ENCODE measurements around the gene DHRS12.

The DHRS12 gene

DNA sequence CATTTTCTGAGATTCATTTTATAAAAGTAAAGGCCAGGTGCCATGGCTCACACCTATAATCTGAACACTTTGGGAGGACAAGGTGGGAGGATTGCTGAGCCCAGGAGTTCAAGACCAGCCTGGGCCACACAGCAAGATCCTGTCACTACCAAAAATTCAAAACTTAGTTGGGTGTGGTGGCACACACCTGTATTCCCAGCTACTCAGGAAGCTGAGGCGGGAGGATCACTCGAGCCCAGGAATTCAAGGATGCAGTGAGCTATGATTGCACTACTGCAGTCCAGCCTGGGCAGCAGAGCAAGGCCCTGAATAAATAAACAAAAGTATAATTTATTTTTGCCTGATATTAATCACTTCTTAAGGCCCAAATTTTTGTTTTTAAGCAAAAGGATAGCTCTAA, 40.5 kb downstream of the DHRS12 start:
- Histone ChIP-seq H3K4me3 (ENCODE audit: low read depth, low read length) (no peak overlapping the region), H3K4me1 (ENCODE audit: control insufficient read depth, insufficient read depth, low read length) (peaks cover 5% of the 10 kb centered on the region), H3K27me3 (ENCODE audit: control insufficient read depth, insufficient read depth, low read length) (no peaks in the 10 kb centered on the region), H3K9ac (ENCODE audit: low read depth, low read length) (no peak overlapping the region), H3K9me3 (ENCODE audit: control insufficient read depth, insufficient read depth, low read length) (no peaks in the 10 kb centered on the region), H3K36me3 (ENCODE audit: control insufficient read depth, insufficient read depth, low read length) (peaks cover 6% of the 10 kb centered on the region)

- Histone ChIP-seq H3K4me3 (ENCODE audit: low read depth, low read length) (no peak overlapping the region), H3K36me3 (ENCODE audit: control insufficient read depth, insufficient read depth, low read length) (peaks cover 12% of the 10 kb centered on the region), H3K4me1 (ENCODE audit: control insufficient read depth, insufficient read depth, low read length) (no peaks in the 10 kb centered on the region), H3K27me3 (ENCODE audit: control insufficient read depth, insufficient read depth, low read length) (no peaks in the 10 kb centered on the region), H3K9me3 (ENCODE audit: control insufficient read depth, insufficient read depth, low read length) (no peaks in the 10 kb centered on the region), H3K9ac (ENCODE audit: low read depth, low read length) (no peak overlapping the region)
Observed at GRCh38 chr13:51761643-51762350, 42.2 kb downstream of the DHRS12 start.

- peaks cover 19% of the 10 kb centered on the region for H3K36me3 ChIP-seq (ENCODE audit: control insufficient read depth, insufficient read depth, low read length)
- H3K4me1 ChIP-seq (ENCODE audit: control insufficient read depth, insufficient read depth, low read length) = no peaks in the 10 kb centered on the region
- no peak overlapping the region for H3K4me3 ChIP-seq (ENCODE audit: low read depth, low read length)
- H3K27me3 ChIP-seq (ENCODE audit: control insufficient read depth, insufficient read depth, low read length) = no peaks in the 10 kb centered on the region
- no peak overlapping the region for H3K9ac ChIP-seq (ENCODE audit: low read depth, low read length)
- H3K9me3 ChIP-seq (ENCODE audit: control insufficient read depth, insufficient read depth, low read length) = no peaks in the 10 kb centered on the region
Observed at GRCh38 chr13:51760592-51760991, 43.4 kb downstream of the DHRS12 start.

GRCh38 chr13:51759240-51759639, 44.7 kb downstream of the DHRS12 start:
- peaks cover 23% of the 10 kb centered on the region for H3K36me3 ChIP-seq (ENCODE audit: control insufficient read depth, insufficient read depth, low read length)
- H3K27me3 ChIP-seq (ENCODE audit: control insufficient read depth, insufficient read depth, low read length) = no peaks in the 10 kb centered on the region
- no peaks in the 10 kb centered on the region for H3K4me1 ChIP-seq (ENCODE audit: control insufficient read depth, insufficient read depth, low read length)
- H3K9me3 ChIP-seq (ENCODE audit: control insufficient read depth, insufficient read depth, low read length) = no peaks in the 10 kb centered on the region
- no peak overlapping the region for H3K9ac ChIP-seq (ENCODE audit: low read depth, low read length)
- H3K4me3 ChIP-seq (ENCODE audit: low read depth, low read length) = no peak overlapping the region

- H3K36me3 ChIP-seq (ENCODE audit: control insufficient read depth, insufficient read depth, low read length) = peaks cover 23% of the 10 kb centered on the region
- H3K9me3 ChIP-seq (ENCODE audit: control insufficient read depth, insufficient read depth, low read length) = no peaks in the 10 kb centered on the region
- no peaks in the 10 kb centered on the region for H3K27me3 ChIP-seq (ENCODE audit: control insufficient read depth, insufficient read depth, low read length)
- no peaks in the 10 kb centered on the region for H3K4me1 ChIP-seq (ENCODE audit: control insufficient read depth, insufficient read depth, low read length)
- H3K9ac ChIP-seq (ENCODE audit: low read depth, low read length) = no peak overlapping the region
- H3K4me3 ChIP-seq (ENCODE audit: low read depth, low read length) = no peak overlapping the region
Observed at GRCh38 chr13:51758691-51759090, 45.3 kb downstream of the DHRS12 start.

DNA sequence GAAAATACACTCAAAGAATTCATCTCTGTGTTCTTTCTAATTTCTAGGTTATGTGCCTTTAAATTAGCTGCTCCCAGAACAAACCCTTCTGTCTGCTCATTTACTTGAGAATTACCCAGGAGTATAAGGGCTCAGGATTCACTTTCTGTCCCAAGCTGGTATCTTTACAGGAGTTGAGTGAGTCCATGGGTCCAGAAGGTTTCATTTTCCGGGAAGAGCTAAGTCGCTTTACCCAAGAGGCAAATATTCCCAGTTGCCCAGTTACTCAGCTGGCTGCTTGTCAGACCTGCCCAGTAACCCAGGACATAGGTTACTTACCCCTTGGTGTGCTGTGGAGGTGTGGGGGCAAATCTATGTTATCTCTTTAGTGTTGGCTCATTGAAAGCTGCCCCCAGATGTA, 47.3 kb downstream of the DHRS12 start:
- H3K36me3 ChIP-seq (ENCODE audit: control insufficient read depth, insufficient read depth, low read length) = peaks cover 27% of the 10 kb centered on the region
- no peaks in the 10 kb centered on the region for H3K4me1 ChIP-seq (ENCODE audit: control insufficient read depth, insufficient read depth, low read length)
- no peak overlapping the region for H3K9ac ChIP-seq (ENCODE audit: low read depth, low read length)
- H3K27me3 ChIP-seq (ENCODE audit: control insufficient read depth, insufficient read depth, low read length) = no peaks in the 10 kb centered on the region
- H3K9me3 ChIP-seq (ENCODE audit: control insufficient read depth, insufficient read depth, low read length) = no peaks in the 10 kb centered on the region
- no peak overlapping the region for H3K4me3 ChIP-seq (ENCODE audit: low read depth, low read length)

DNA sequence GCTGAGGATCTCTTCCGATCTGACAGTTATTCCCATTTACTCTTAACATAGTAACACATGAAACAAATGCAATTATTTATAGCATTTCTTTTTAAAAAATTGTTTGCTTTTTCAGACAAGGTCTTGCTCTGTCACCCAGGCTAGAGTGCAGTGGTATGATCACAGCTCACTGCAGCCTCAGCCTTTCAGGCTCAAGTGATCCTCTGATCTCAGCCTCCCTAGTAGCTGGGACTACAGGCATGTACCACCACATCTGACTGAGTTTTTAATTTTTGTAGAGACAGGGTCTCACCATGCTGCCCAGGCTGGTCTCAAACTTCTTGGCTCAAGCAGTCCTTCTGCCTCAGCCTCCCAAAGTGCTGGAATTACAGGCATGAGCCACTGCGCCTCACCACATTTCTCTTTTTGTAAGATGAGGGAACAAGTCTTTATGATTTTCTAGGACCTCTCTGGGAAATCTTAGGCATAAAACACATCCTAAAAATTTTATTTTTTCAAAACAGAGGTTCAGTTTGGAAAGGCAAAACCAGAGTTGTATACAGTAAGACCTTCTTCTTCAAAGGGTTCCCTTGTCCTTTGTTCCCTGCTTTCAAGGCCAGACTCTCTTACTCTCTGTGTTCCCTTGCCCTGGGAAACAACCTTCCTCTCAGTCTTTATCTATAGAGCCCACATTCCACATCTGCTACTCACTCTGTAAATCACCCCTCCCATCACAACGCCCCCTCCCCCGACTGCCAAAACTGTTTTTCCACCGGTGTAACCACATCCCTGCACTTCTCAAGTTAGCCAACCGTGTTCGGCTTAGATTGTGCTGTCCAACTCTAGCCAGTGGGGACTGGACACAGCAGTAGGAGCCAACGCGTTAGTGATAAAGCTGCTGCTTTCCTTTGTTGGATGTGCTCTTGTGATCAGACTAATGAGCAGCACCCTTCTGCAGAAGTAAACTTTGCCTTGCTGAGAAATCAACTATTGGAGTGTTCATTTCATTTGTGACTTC, 56.2 kb downstream of the DHRS12 start:
- Histone ChIP-seq H3K9ac (ENCODE audit: low read depth, low read length) (no peak overlapping the region), H3K27me3 (ENCODE audit: control insufficient read depth, insufficient read depth, low read length) (no peaks in the 10 kb centered on the region), H3K9me3 (ENCODE audit: control insufficient read depth, insufficient read depth, low read length) (peaks cover 14% of the 10 kb centered on the region), H3K4me3 (ENCODE audit: low read depth, low read length) (no peak overlapping the region), H3K36me3 (ENCODE audit: control insufficient read depth, insufficient read depth, low read length) (peaks cover under 1% of the 10 kb centered on the region), H3K4me1 (ENCODE audit: control insufficient read depth, insufficient read depth, low read length) (no peaks in the 10 kb centered on the region)

- Histone ChIP-seq H3K9me3 (ENCODE audit: control insufficient read depth, insufficient read depth, low read length) (peaks cover 14% of the 10 kb centered on the region), H3K4me1 (ENCODE audit: control insufficient read depth, insufficient read depth, low read length) (no peaks in the 10 kb centered on the region), H3K27me3 (ENCODE audit: control insufficient read depth, insufficient read depth, low read length) (no peaks in the 10 kb centered on the region), H3K36me3 (ENCODE audit: control insufficient read depth, insufficient read depth, low read length) (no peaks in the 10 kb centered on the region), H3K4me3 (ENCODE audit: low read depth, low read length) (no peak overlapping the region), H3K9ac (ENCODE audit: low read depth, low read length) (no peak overlapping the region)
Observed at GRCh38 chr13:51746802-51747201, 57.2 kb downstream of the DHRS12 start.

- no peaks in the 10 kb centered on the region for H3K27me3 ChIP-seq (ENCODE audit: control insufficient read depth, insufficient read depth, low read length)
- H3K4me3 ChIP-seq (ENCODE audit: low read depth, low read length) = no peak overlapping the region
- no peaks in the 10 kb centered on the region for H3K4me1 ChIP-seq (ENCODE audit: control insufficient read depth, insufficient read depth, low read length)
- H3K9me3 ChIP-seq (ENCODE audit: control insufficient read depth, insufficient read depth, low read length) = peaks cover 14% of the 10 kb centered on the region
- no peaks in the 10 kb centered on the region for H3K36me3 ChIP-seq (ENCODE audit: control insufficient read depth, insufficient read depth, low read length)
- no peak overlapping the region for H3K9ac ChIP-seq (ENCODE audit: low read depth, low read length)
Observed at GRCh38 chr13:51745243-51745642, 58.7 kb downstream of the DHRS12 start.

DNA sequence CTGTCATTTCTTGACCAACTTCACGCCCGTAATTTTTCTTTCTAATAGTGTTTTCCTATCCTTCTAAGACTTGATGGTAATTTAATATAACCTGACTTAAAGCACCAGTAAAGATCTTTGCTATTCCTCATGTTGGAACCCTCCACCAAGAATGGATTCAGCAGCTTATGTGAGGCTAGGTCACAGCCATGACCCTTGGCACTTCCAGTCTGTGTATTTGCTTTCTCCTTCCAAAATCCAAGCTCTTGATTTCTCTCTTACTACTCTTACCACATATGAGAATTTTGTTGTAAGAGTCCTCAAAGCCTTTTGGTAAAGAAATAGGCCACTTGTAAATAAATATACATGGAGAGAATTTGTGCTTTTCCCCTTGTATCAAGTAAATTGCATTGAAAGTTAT, 61.4 kb downstream of the DHRS12 start:
- Histone ChIP-seq H3K36me3 (ENCODE audit: control insufficient read depth, insufficient read depth, low read length) (no peaks in the 10 kb centered on the region), H3K4me3 (ENCODE audit: low read depth, low read length) (no peak overlapping the region), H3K27me3 (ENCODE audit: control insufficient read depth, insufficient read depth, low read length) (no peaks in the 10 kb centered on the region), H3K9ac (ENCODE audit: low read depth, low read length) (no peak overlapping the region), H3K4me1 (ENCODE audit: control insufficient read depth, insufficient read depth, low read length) (no peaks in the 10 kb centered on the region), H3K9me3 (ENCODE audit: control insufficient read depth, insufficient read depth, low read length) (peaks cover 7% of the 10 kb centered on the region)

DNA sequence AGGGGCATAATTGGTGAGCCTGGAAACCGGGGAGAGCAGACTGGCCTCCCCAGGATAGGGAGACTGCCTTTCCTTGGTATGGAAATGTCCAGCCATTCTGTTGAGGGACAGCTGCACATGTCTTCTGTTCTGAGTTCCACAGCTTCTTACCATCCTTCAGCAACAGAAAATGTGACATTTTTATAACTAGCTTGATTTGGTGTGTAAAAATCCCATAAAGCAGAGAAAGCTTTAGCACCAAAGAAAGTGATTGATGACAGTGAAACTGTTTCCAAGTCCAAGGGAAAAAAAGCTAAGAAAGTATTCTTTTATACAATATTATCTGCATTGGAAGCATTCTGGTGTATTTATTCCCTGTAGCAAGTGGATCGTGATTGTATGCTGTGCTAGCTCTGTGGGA, 61.9 kb downstream of the DHRS12 start:
- Histone ChIP-seq H3K27me3 (ENCODE audit: control insufficient read depth, insufficient read depth, low read length) (no peaks in the 10 kb centered on the region), H3K9me3 (ENCODE audit: control insufficient read depth, insufficient read depth, low read length) (peaks cover under 1% of the 10 kb centered on the region), H3K4me3 (ENCODE audit: low read depth, low read length) (no peak overlapping the region), H3K36me3 (ENCODE audit: control insufficient read depth, insufficient read depth, low read length) (no peaks in the 10 kb centered on the region), H3K9ac (ENCODE audit: low read depth, low read length) (no peak overlapping the region), H3K4me1 (ENCODE audit: control insufficient read depth, insufficient read depth, low read length) (no peaks in the 10 kb centered on the region)

DNA sequence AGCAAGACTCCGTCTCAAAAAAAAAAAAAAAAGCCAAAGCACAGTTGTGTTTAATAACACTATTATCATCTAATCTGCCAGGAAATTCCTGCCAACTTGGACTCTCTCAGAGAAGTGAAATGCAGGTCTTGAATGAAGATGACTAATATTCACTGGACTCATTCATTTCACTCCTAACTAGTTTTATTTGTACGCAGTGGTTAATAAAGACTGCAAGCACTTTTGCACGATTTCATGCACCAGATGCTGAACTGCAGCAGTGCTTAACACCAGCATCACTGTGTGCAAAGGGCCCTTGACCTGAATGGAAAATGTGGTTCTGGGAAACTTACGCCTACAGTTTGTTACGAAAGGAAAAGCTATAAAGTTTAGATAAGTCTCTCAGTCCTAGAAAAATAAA, 63.3 kb downstream of the DHRS12 start:
- Histone ChIP-seq H3K4me3 (ENCODE audit: low read depth, low read length) (no peak overlapping the region), H3K36me3 (ENCODE audit: control insufficient read depth, insufficient read depth, low read length) (no peaks in the 10 kb centered on the region), H3K9me3 (ENCODE audit: control insufficient read depth, insufficient read depth, low read length) (no peaks in the 10 kb centered on the region), H3K27me3 (ENCODE audit: control insufficient read depth, insufficient read depth, low read length) (no peaks in the 10 kb centered on the region), H3K4me1 (ENCODE audit: control insufficient read depth, insufficient read depth, low read length) (no peaks in the 10 kb centered on the region), H3K9ac (ENCODE audit: low read depth, low read length) (no peak overlapping the region)
